ENCODE measurements around the gene G2E3.

- TF ChIP-seq EZH2 (IDR thresholded peaks at IDR 0.05; ENCODE audit: borderline replicate concordance, low read depth, low read length, severe bottlenecking): no peak
- TF ChIP-seq CTCF (IDR thresholded peaks at IDR 0.05; ENCODE audit: borderline replicate concordance, extremely low read depth, low read length, poor library complexity, severe bottlenecking): no peak
These were observed 21.8 kb downstream of the G2E3 start for GRCh38 chr14:30580616-30581282.
